A549 (cell line): ENCODE measurements around the gene PGAP1. TPM values are rescaled to one million over a fixed set of nuclear protein-coding genes. Genes with fewer than 3 reads are reported as not detected.
A peak's percentile ranks its signal among the peaks of the same experiment; 100 is the strongest.

Source experiments
- ATAC-seq, 2 experiments: fragments of 200-7000 bp in 1 of 2; fragments of >200 bp in 1 of 2; cut with Nextera tagmentation in 1 of 2; cut with Tn5 transposase in 1 of 2; 3 replicates each; pipeline versions ENCODE4 v1.8.0 to v1.9.1; 2018 to 2020; ENCODE audit warnings: mild to moderate bottlenecking in 1 of 2, moderate library complexity in 1 of 2
- CTCF ChIA-PET: fragments of 300-600 bp; sonication (Branson Sonifier 250); formaldehyde crosslinking; extraction: SDS; loops from one replicate; lab custom pipeline; 2021; ENCODE audit warnings: antibody characterized with exemption, inconsistent platforms; lab: Yijun Ruan, JAX
- POLR2A ChIA-PET: fragments of 350-600 bp; formaldehyde crosslinking; extraction: SDS; loops from one replicate; lab custom pipeline; 2021; ENCODE audit warnings: antibody characterized with exemption, inconsistent platforms; lab: Yijun Ruan, JAX
- DNase-seq, 2 experiments: peaks; one replicate each; pipeline versions ENCODE4 v3.0.0 to v3.0.0-alpha.2; 2011 to 2016; ENCODE audit warnings: low read depth in 1 of 2, low spot score in 1 of 2
- FAIRE-seq: peaks from 2 replicates; lab custom pipeline; 2011; peaks lifted over from hg19 to GRCh38; lab: Jason Lieb, UNC
- H3K27ac ChIP-seq, 2 experiments: fragments of >200 bp; sonication (Bioruptor Twin); formaldehyde crosslinking; 3 replicates each; pipeline ENCODE4 v1.5.1; 2016 to 2017
- H3K4me1 ChIP-seq: fragments of >200 bp; sonication (Bioruptor Twin); formaldehyde crosslinking; 3 replicates; pipeline ENCODE4 v1.6.1; 2016
- H3K4me2 ChIP-seq: fragments of >200 bp; sonication (Bioruptor Twin); formaldehyde crosslinking; 3 replicates; pipeline ENCODE4 v1.6.1; 2016
- H3K4me3 ChIP-seq: fragments of >200 bp; sonication (Bioruptor Twin); formaldehyde crosslinking; 3 replicates; pipeline ENCODE4 v1.5.1; 2016
- H3K9me3 ChIP-seq: fragments of >200 bp; sonication (Bioruptor Twin); formaldehyde crosslinking; 3 replicates; pipeline ENCODE4 v1.6.1; 2016
- BCL3 ChIP-seq: fragments of >200 bp; sonication (Bioruptor Twin); formaldehyde crosslinking; IDR thresholded peaks from 3 replicates; pipeline ENCODE4 v1.6.1; 2016
- BHLHE40 ChIP-seq: IDR thresholded peaks from 2 replicates; pipeline ENCODE4 v1.6.1; 2012; ENCODE audit warnings: low read depth, low read length, inconsistent platforms
- CBX2 ChIP-seq: fragments of 200-600 bp; sonication (generic); IDR thresholded peaks from 2 replicates; pipeline ENCODE4 v1.6.1; 2016; ENCODE audit warnings: low read depth, mild to moderate bottlenecking, borderline replicate concordance
- CBX8 ChIP-seq: fragments of 200-600 bp; sonication (generic); IDR thresholded peaks from 2 replicates; pipeline ENCODE4 v1.6.1; 2016
- CEBPB ChIP-seq, 2 experiments: fragments of >200 bp in 1 of 2; sonication (Bioruptor Twin) in 1 of 2; formaldehyde crosslinking in 1 of 2; IDR thresholded peaks; 2 replicates each; pipeline ENCODE4 v1.6.1; 2012 to 2016
- CHD2 ChIP-seq: fragments of 150-350 bp; IDR thresholded peaks from 2 replicates; pipeline ENCODE4 v1.6.1; 2014; ENCODE audit warnings: low read length; ENCODE audit not compliant: partially characterized antibody
- EHMT2 ChIP-seq: fragments of 200-600 bp; sonication (generic); IDR thresholded peaks from 2 replicates; pipeline ENCODE4 v1.6.1; 2016; ENCODE audit warnings: antibody characterized with exemption, low read depth, mild to moderate bottlenecking, moderate library complexity
- ESRRA ChIP-seq: fragments of 150-350 bp; IDR thresholded peaks from 2 replicates; pipeline ENCODE4 v1.6.1; 2014; ENCODE audit warnings: mild to moderate bottlenecking, low read length, borderline replicate concordance
- FOSB ChIP-seq: fragments of 250-450 bp; sonication (Bioruptor Pico); IDR thresholded peaks from 2 replicates; pipeline ENCODE4 v1.5.0; 2020; ENCODE audit warnings: mild to moderate bottlenecking, moderate library complexity
- FOSL2 ChIP-seq, 2 experiments: fragments of 450-650 bp in 1 of 2; fragments of >200 bp in 1 of 2; sonication (Bioruptor Twin) in 1 of 2; formaldehyde crosslinking; IDR thresholded peaks; 2 replicates each; pipeline versions ENCODE4 v1.5.0 to v1.6.1; 2016 to 2020; ENCODE audit warnings: mild to moderate bottlenecking in 1 of 2, moderate library complexity in 1 of 2
- FOXS1 ChIP-seq: fragments of 250-450 bp; sonication (Bioruptor Pico); IDR thresholded peaks from 2 replicates; pipeline ENCODE4 v1.5.0; 2020; ENCODE audit warnings: mild to moderate bottlenecking, moderate library complexity
- GATA3 ChIP-seq: IDR thresholded peaks from 2 replicates; pipeline ENCODE4 v1.6.1; 2012; ENCODE audit warnings: borderline replicate concordance
- HDAC2 ChIP-seq: fragments of 200-600 bp; sonication (generic); IDR thresholded peaks from 2 replicates; pipeline ENCODE4 v1.6.1; 2016
- HEYL ChIP-seq: fragments of 250-450 bp; sonication (Bioruptor Pico); IDR thresholded peaks from 2 replicates; pipeline ENCODE4 v1.8.0; 2021; ENCODE audit warnings: mild to moderate bottlenecking, moderate library complexity
- HOXB13 ChIP-seq: fragments of 250-450 bp; sonication (Bioruptor Pico); IDR thresholded peaks from 2 replicates; pipeline ENCODE4 v1.5.0; 2020; ENCODE audit warnings: low read depth, mild to moderate bottlenecking, moderate library complexity
- JUN ChIP-seq, 2 experiments: fragments of >200 bp; sonication (Bioruptor Twin); formaldehyde crosslinking; IDR thresholded peaks; 2 replicates in 1 of 2; 3 replicates in 1 of 2; pipeline ENCODE4 v1.6.1; 2016 to 2017
- KDM5A ChIP-seq: fragments of 200-600 bp; sonication (generic); IDR thresholded peaks from 2 replicates; pipeline ENCODE4 v1.6.1; 2016; ENCODE audit warnings: antibody characterized with exemption, mild to moderate bottlenecking
- MAFK ChIP-seq: fragments of 450-650 bp; IDR thresholded peaks from 2 replicates; pipeline ENCODE4 v1.6.1; 2014; ENCODE audit not compliant: partially characterized antibody
- NFE2L2 ChIP-seq: fragments of 150-350 bp; conservative IDR thresholded peaks from 2 replicates; pipeline ENCODE4 v1.6.1; 2014; ENCODE audit warnings: low read length
- NR3C1 ChIP-seq: fragments of >200 bp; sonication (Bioruptor Twin); formaldehyde crosslinking; IDR thresholded peaks from 3 replicates; pipeline ENCODE4 v1.6.1; 2017
- POLR2A ChIP-seq: IDR thresholded peaks from 2 replicates; pipeline ENCODE4 v1.6.1; 2012; ENCODE audit warnings: mild to moderate bottlenecking, low read length
- RAD21 ChIP-seq, 2 experiments: fragments of >200 bp in 1 of 2; sonication (Bioruptor Twin) in 1 of 2; formaldehyde crosslinking in 1 of 2; IDR thresholded peaks in 1 of 2; conservative IDR thresholded peaks in 1 of 2; 2 replicates in 1 of 2; 3 replicates in 1 of 2; pipeline ENCODE4 v1.6.1; 2012 to 2018; ENCODE audit warnings: inconsistent platforms in 1 of 2
- RARB ChIP-seq: fragments of 250-450 bp; sonication (Bioruptor Pico); IDR thresholded peaks from 2 replicates; pipeline ENCODE4 v1.8.0; 2021; ENCODE audit warnings: mild to moderate bottlenecking, moderate library complexity
- RFX5 ChIP-seq: fragments of 450-650 bp; IDR thresholded peaks from 2 replicates; pipeline ENCODE4 v1.7.1; 2014; ENCODE audit warnings: antibody characterized with exemption, mild to moderate bottlenecking, moderate library complexity
- RNF2 ChIP-seq: fragments of 200-600 bp; sonication (generic); IDR thresholded peaks from 2 replicates; pipeline ENCODE4 v1.6.1; 2016; ENCODE audit warnings: low read depth, mild to moderate bottlenecking, antibody characterized with exemption, moderate library complexity, borderline replicate concordance
- ZSCAN20 ChIP-seq: fragments of 250-450 bp; sonication (Bioruptor Pico); IDR thresholded peaks from 2 replicates; pipeline ENCODE4 v1.8.0; 2022; ENCODE audit warnings: mild to moderate bottlenecking, moderate library complexity
- WGBS: methylation state at CpG from one replicate; pipeline ENCODE4 v1.1.6; 2017; ENCODE audit errors: missing lambda C conversion rate; 5-methylcytosine and 5-hydroxymethylcytosine counted together
- polyA plus RNA-seq, 4 experiments: library from polyadenylated mRNA; depleted of rRNA in 3 of 4; stranded (reverse); fragments of >200 nt; fragmentation: RNase III in 1 of 4; extraction: RNeasy Plus Mini Kit Qiagen cat#74134 plus additional on column Dnase treatment in 1 of 4; gene quantifications; 2 replicates in 3 of 4; 3 replicates in 1 of 4; pipeline ENCODE4 v1.2.3, GENCODE V29; 2011 to 2017
- TF ChIP-seq, protein P1 (sequence below): fragments of 150-350 bp; IDR thresholded peaks from 2 replicates; pipeline ENCODE4 v1.6.1; 2014; ENCODE audit warnings: low read depth, mild to moderate bottlenecking, low read length

PGAP1 gene
- polyA plus RNA-seq, 2 of the 4 experiments (the other 2 are of a cell fraction) = 3.5 to 9.3 TPM

- no peak for TF ChIP-seq KDM5A
- TF ChIP-seq POLR2A = no peak
Measured at GRCh38 chr2:196934672-196935071, 8.2 kb upstream of the PGAP1 start (continued).

- ATAC-seq = no peak
Measured at GRCh38 chr2:196931555-196931954, 5.0 kb upstream of the PGAP1 start.

GRCh38 chr2:196927376-196928225, 1.1 kb upstream of the PGAP1 start:
- TF ChIP-seq MAFK = peak; percentile 36
- TF ChIP-seq FOSL2 (IDR thresholded peaks at IDR 0.05) = no peak
- TF ChIP-seq FOSL2 (CRISPR knock-in tag; IDR thresholded peaks at IDR 0.05) = peak; percentile 12; the same call in 1 of the 2 replicates
- TF ChIP-seq RARB (CRISPR knock-in tag) = no peak
- TF ChIP-seq RAD21 (conservative IDR thresholded peaks at IDR 0.05 in 1 of 2, IDR thresholded peaks at IDR 0.05 in 1 of 2) = no peak
- no peak for TF ChIP-seq GATA3
- TF ChIP-seq CBX2 = no peak
- TF ChIP-seq BCL3 = no peak
- TF ChIP-seq NFE2L2 = no peak
- no peak for TF ChIP-seq ESRRA
- no peak for TF ChIP-seq EHMT2
- TF ChIP-seq JUN (IDR thresholded peaks at IDR 0.05) = no peak
- no peak for TF ChIP-seq RNF2
- ChIA-PET POLR2A (interaction anchor here (0.6 kb wide), 1 partner anchor 758 kb away, joined by 4 read pairs; no protein-coding TSS in a partner anchor), CTCF (interaction anchor here (0.6 to 1.4 kb wide), 4 partner anchors 12 to 469 kb away, joined by 3 read pairs; no protein-coding TSS in a partner anchor)
- peaks cover 21% of the 10 kb centered on the region for H3K4me1 ChIP-seq
- 43% methylated on average over 22 of the region's 22 CpGs for WGBS
- peak overlapping the region; percentile 91 to 98 for H3K27ac ChIP-seq
- no peak for FAIRE-seq
- peak overlapping the region; percentile 97 for H3K4me3 ChIP-seq
- peak overlapping the region; percentile 88 for H3K4me2 ChIP-seq
- peak in 1 of 2 experiments; percentile 29 for DNase-seq
- no peak for ATAC-seq
- no peaks in the 10 kb centered on the region for H3K9me3 ChIP-seq

More at GRCh38 chr2:196931555-196931954, 5.0 kb upstream of the PGAP1 start:
- no peak overlapping the region for H3K27ac ChIP-seq
- ChIA-PET CTCF (no interaction called here), POLR2A (no interaction called here)
- 43% methylated on average over 2 of the region's 2 CpGs for WGBS
- DNase-seq = no peak
- H3K4me1 ChIP-seq = peaks cover 4% of the 10 kb centered on the region; the same call in 1 of the 3 replicates
- no peak overlapping the region for H3K4me2 ChIP-seq
- TF ChIP-seq NR3C1 (no peak), HEYL (CRISPR knock-in tag) (no peak), CEBPB (IDR thresholded peaks at IDR 0.05) (no peak), BHLHE40 (no peak)
- no peak for FAIRE-seq
- H3K9me3 ChIP-seq = no peaks in the 10 kb centered on the region
- H3K4me3 ChIP-seq = no peak overlapping the region

GRCh38 chr2:196925768-196926561, 542 bp downstream of the PGAP1 start:
- H3K27ac ChIP-seq = peak overlapping the region; percentile 91 to 98
- FAIRE-seq = no peak
- no peaks in the 10 kb centered on the region for H3K9me3 ChIP-seq
- H3K4me1 ChIP-seq = peaks cover 21% of the 10 kb centered on the region
- CTCF ChIA-PET = interaction anchor here (1.5 kb wide), 1 partner anchor 452 kb away, joined by 4 read pairs; no protein-coding TSS in a partner anchor
- TF ChIP-seq CHD2 (no peak), KDM5A (0 out of 2 replicates have a peak, but pooled peaks have one; percentile 27), RFX5 (no peak), BCL3 (no peak), HOXB13 (no peak), RNF2 (no peak), ZSCAN20 (CRISPR knock-in tag) (no peak), CBX8 (no peak), MAFK (no peak), FOXS1 (CRISPR knock-in tag) (no peak), HDAC2 (no peak; the same call in 1 of the 2 replicates), JUN (IDR thresholded peaks at IDR 0.05) (0 out of 5 replicates have a peak, but pooled peaks of 1 of the 2 experiments have one; percentile 9), FOSB (no peak)
- TF ChIP-seq, protein P1, sequence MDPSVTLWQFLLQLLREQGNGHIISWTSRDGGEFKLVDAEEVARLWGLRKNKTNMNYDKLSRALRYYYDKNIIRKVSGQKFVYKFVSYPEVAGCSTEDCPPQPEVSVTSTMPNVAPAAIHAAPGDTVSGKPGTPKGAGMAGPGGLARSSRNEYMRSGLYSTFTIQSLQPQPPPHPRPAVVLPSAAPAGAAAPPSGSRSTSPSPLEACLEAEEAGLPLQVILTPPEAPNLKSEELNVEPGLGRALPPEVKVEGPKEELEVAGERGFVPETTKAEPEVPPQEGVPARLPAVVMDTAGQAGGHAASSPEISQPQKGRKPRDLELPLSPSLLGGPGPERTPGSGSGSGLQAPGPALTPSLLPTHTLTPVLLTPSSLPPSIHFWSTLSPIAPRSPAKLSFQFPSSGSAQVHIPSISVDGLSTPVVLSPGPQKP = no peak
- TF ChIP-seq, all 56 proteins: peak for 2
- POLR2A ChIA-PET = interaction anchor here (1.6 kb wide), 1 partner anchor 62 kb away, joined by 4 read pairs; no protein-coding TSS in a partner anchor
- Histone ChIP-seq H3K4me3 (peak overlapping the region; percentile 97), H3K4me2 (peak overlapping the region; percentile 88)
- DNase-seq = peak; percentile 27 to 28
- peak; percentile 63 to 75 for ATAC-seq
- WGBS = 1% methylated on average over 37 of the region's 37 CpGs
